H1 (cell line): ENCODE measurements around the gene KCNB1. TPM values are rescaled to one million over a fixed set of nuclear protein-coding genes. Genes with fewer than 3 reads are reported as not detected.

ENCODE experiments used
- ASH2L ChIP-seq: fragments of 200-600, 300-600 bp; sonication (generic); IDR thresholded peaks from one replicate; pipeline ENCODE4 v1.7.1; 2017; ENCODE audit warnings: low read length
- CHD2 ChIP-seq: IDR thresholded peaks from 2 replicates; pipeline ENCODE4 v1.6.1; 2012; ENCODE audit warnings: low read length, improper control_type of control experiment
- KDM1A ChIP-seq: fragments of 200-600, 300-600 bp; sonication (generic); IDR thresholded peaks from 2 replicates; pipeline ENCODE4 v1.7.1; 2016; ENCODE audit warnings: mild to moderate bottlenecking, low read length, borderline replicate concordance
- KDM4A ChIP-seq: IDR thresholded peaks from one replicate; pipeline ENCODE4 v1.7.1; 2012; ENCODE audit warnings: low read depth, mild to moderate bottlenecking, moderate library complexity, low read length, inconsistent platforms; ENCODE audit not compliant: severe bottlenecking
- MAFK ChIP-seq: IDR thresholded peaks from 2 replicates; pipeline ENCODE4 v1.6.1; 2012; ENCODE audit warnings: low read depth, mild to moderate bottlenecking, improper control_type of control experiment, low read length
- SIX5 ChIP-seq: IDR thresholded peaks from 2 replicates; pipeline ENCODE4 v1.6.1; 2011; ENCODE audit warnings: mild to moderate bottlenecking, low read depth, low read length
- TAF7 ChIP-seq: optimal IDR thresholded peaks from 2 replicates; pipeline ENCODE3; 2011; ENCODE audit warnings: low read depth, mild to moderate bottlenecking, inconsistent platforms, low read length, moderate library complexity, borderline replicate concordance
- polyA plus RNA-seq, 7 experiments: library from polyadenylated mRNA; depleted of rRNA in 3 of 7; stranded (reverse) in 5 of 7; unstranded in 2 of 7; fragments of >200 nt in 5 of 7; fragments of 200-250 nt in 2 of 7; gene quantifications; 1 replicate in 5 of 7; 2 replicates in 1 of 7; 4 replicates in 1 of 7; pipeline versions ENCODE4 v1.2.1 to v1.2.3, GENCODE V29; 2011 to 2013; ENCODE audit warnings: missing spikeins in 2 of 7, mixed read lengths in 2 of 7
- total RNA-seq: library from RNA; stranded (reverse); fragmentation: NEBNext Ultra II Directional; extraction: Animal tissue kit (Norgen Biotek cat#: 25700); gene quantifications from 2 replicates; pipeline ENCODE4 v1.2.1, GENCODE V29; 2021

KCNB1 gene
- total and polyA plus RNA-seq, 2 of the 8 experiments (the other 6 are each of a cell fraction or from before 2014, with no cell fraction given): 0.58 to 0.67 TPM

- TF ChIP-seq KDM4A (no peak), TAF7 (no peak), MAFK (no peak), CHD2 (no peak), ASH2L (no peak), KDM1A (no peak), SIX5 (no peak)
Measured at GRCh38 chr20:49496553-49497397, 14.3 kb upstream of the KCNB1 start (continued).
